Activated T-helper 17 cell treated with anti-CD3 and anti-CD28 coated beads, Interleukin-2, amount 50 U/mL, for 72 hours (primary cell): ENCODE results near the gene LOXHD1. TPM values are rescaled to one million over a fixed set of nuclear protein-coding genes. Genes with fewer than 3 reads are reported as not detected.

Experiments used
- ATAC-seq: fragments of 150-1000 bp; cut with Tn5 transposase; replicated peaks from 2 replicates; pipeline ENCODE4 v1.10.0; 2021; ENCODE audit warnings: mild to moderate bottlenecking, moderate library complexity
- H3K27ac Mint-ChIP-seq: one replicate; pipeline ENCODE4 v1.8.0; 2022; ENCODE audit warnings: mixed read lengths
- H3K27me3 Mint-ChIP-seq: one replicate; pipeline ENCODE4 v1.8.0; 2022; ENCODE audit warnings: mixed read lengths
- H3K36me3 Mint-ChIP-seq: one replicate; pipeline ENCODE4 v1.8.0; 2022; ENCODE audit warnings: low read depth, mild to moderate bottlenecking, mixed read lengths
- H3K4me1 Mint-ChIP-seq: one replicate; pipeline ENCODE4 v1.8.0; 2022; ENCODE audit warnings: mixed read lengths
- H3K4me3 Mint-ChIP-seq: one replicate; pipeline ENCODE4 v1.8.0; 2022; ENCODE audit warnings: mild to moderate bottlenecking, mixed read lengths
- H3K9me3 Mint-ChIP-seq: one replicate; pipeline ENCODE4 v1.8.0; 2022; ENCODE audit warnings: mixed read lengths
- total RNA-seq, 2 donors: library from RNA; stranded (reverse); gene quantifications; one replicate each; pipeline ENCODE4 v1.2.3, GENCODE V29; 2022

Gene LOXHD1
- total RNA-seq, 2 donors from 2014 or later, result not detected

DNA sequence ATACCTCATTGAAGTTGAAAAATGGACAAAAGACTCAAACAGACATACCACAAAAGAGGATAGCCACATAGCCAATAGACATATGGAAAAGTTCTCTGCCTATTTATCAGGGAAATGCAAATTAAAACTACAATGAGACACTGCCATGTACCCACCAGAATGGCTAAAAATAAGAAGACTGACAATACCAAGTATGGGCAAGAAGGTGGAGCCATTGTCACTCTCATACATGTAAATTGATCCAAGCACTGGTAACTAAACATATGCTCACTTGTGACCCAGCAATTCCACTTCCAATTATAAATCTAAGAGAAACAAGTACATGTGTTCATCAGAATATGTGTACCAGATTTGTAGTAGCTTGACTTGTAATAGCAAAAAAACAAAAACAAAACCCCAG lies 4.6 kb downstream of the LOXHD1 start:
- ATAC-seq, result no peak
- H3K27me3 Mint-ChIP-seq, result peaks cover 3% of the 10 kb centered on the region
- H3K4me3 Mint-ChIP-seq, result no peak overlapping the region
- H3K9me3 Mint-ChIP-seq, result no peaks in the 10 kb centered on the region
- no peaks in the 10 kb centered on the region for H3K36me3 Mint-ChIP-seq
- no peaks in the 10 kb centered on the region for H3K4me1 Mint-ChIP-seq
- no peak overlapping the region for H3K27ac Mint-ChIP-seq

DNA sequence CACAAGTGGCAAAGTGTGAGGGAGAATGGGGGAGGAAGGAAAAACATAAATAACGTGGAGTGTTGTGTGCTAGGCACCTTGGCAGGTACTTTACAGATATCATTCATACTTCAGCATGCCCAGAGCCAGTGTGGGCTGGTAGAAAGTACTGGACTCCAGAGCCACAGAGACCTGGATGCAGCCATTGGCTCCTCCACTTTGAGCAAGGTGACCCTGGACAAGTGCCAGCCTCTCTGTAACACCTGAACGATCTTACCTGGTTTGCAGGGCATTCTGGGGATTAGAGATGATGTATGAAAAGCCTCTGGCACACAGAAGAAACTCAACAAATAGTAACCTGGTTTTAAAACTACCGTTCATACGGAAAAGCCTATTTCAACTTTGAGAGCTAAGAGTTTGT lies 6.3 kb downstream of the LOXHD1 start:
- Mint-ChIP-seq H3K27me3 (peaks cover 3% of the 10 kb centered on the region), H3K27ac (no peak overlapping the region), H3K9me3 (no peaks in the 10 kb centered on the region), H3K4me1 (no peaks in the 10 kb centered on the region), H3K36me3 (no peaks in the 10 kb centered on the region), H3K4me3 (no peak overlapping the region)
- no peak for ATAC-seq

- Mint-ChIP-seq H3K27me3 (peaks cover 3% of the 10 kb centered on the region), H3K4me1 (no peaks in the 10 kb centered on the region), H3K27ac (no peak overlapping the region), H3K9me3 (no peaks in the 10 kb centered on the region), H3K36me3 (no peaks in the 10 kb centered on the region), H3K4me3 (no peak overlapping the region)
- no peak for ATAC-seq
Observed at GRCh38 chr18:46649071-46649862, 7.8 kb downstream of the LOXHD1 start.

DNA sequence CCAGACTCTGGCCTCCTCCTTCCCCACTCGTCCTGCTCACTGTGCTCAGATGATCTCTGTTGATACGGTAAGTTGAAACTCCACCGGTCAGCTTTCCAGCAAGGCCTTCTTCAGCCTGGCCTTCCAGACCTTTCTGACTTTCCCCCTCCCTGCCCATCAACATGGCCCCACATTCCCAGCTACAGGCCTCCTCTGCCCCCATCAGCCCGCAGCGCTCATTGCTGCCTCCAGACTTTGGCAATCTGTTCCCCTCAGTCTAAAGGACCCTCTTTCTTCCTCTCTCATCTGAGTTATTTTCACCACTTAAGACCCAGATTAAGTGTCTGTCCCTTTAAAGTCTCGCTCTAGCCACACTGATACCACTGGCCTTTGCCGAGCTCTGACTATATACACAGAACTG lies 10.6 kb downstream of the LOXHD1 start:
- H3K27me3 Mint-ChIP-seq, result peaks cover 3% of the 10 kb centered on the region
- no peaks in the 10 kb centered on the region for H3K4me1 Mint-ChIP-seq
- H3K4me3 Mint-ChIP-seq, result no peak overlapping the region
- no peak overlapping the region for H3K27ac Mint-ChIP-seq
- no peak for ATAC-seq
- no peaks in the 10 kb centered on the region for H3K36me3 Mint-ChIP-seq
- H3K9me3 Mint-ChIP-seq, result no peaks in the 10 kb centered on the region

- Mint-ChIP-seq H3K36me3 (no peaks in the 10 kb centered on the region), H3K4me1 (no peaks in the 10 kb centered on the region)
- no peak for ATAC-seq
Observed at GRCh38 chr18:46642561-46642960, 14.5 kb downstream of the LOXHD1 start.

GRCh38 chr18:46641917-46642316 lies 15.1 kb downstream of the LOXHD1 start:
- H3K9me3 Mint-ChIP-seq, result no peaks in the 10 kb centered on the region
- H3K27ac Mint-ChIP-seq, result no peak overlapping the region
- H3K36me3 Mint-ChIP-seq, result no peaks in the 10 kb centered on the region
- no peaks in the 10 kb centered on the region for H3K4me1 Mint-ChIP-seq
- no peak overlapping the region for H3K4me3 Mint-ChIP-seq
- H3K27me3 Mint-ChIP-seq, result no peaks in the 10 kb centered on the region
- no peak for ATAC-seq

More at GRCh38 chr18:46642561-46642960, 14.5 kb downstream of the LOXHD1 start:
- Mint-ChIP-seq H3K9me3 (no peaks in the 10 kb centered on the region), H3K4me3 (no peak overlapping the region), H3K27me3 (no peaks in the 10 kb centered on the region), H3K27ac (no peak overlapping the region)

DNA sequence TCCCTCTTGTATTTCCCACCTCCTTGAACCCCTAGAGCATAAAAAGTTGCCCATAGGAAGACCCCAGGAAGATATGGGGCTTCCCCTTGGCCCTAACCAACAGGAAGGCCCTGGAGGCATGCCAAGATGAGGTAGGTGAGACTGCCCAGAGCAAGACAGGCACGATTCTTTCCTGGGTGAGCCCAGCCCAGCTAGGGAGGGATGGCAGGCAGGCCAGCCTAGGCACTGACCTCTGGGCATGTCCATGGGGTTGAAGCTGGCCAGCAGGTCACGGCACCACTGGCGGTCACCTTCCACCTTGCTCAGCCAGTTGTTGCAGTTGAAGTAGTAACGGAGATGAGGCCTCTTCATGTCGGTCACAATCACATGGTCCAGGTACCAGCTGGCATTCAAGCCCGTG lies 17.6 kb downstream of the LOXHD1 start:
- no peaks in the 10 kb centered on the region for H3K36me3 Mint-ChIP-seq
- H3K4me1 Mint-ChIP-seq, result no peaks in the 10 kb centered on the region
- H3K9me3 Mint-ChIP-seq, result no peaks in the 10 kb centered on the region
- H3K4me3 Mint-ChIP-seq, result no peak overlapping the region
- no peaks in the 10 kb centered on the region for H3K27me3 Mint-ChIP-seq
- H3K27ac Mint-ChIP-seq, result no peak overlapping the region
- no peak for ATAC-seq

DNA sequence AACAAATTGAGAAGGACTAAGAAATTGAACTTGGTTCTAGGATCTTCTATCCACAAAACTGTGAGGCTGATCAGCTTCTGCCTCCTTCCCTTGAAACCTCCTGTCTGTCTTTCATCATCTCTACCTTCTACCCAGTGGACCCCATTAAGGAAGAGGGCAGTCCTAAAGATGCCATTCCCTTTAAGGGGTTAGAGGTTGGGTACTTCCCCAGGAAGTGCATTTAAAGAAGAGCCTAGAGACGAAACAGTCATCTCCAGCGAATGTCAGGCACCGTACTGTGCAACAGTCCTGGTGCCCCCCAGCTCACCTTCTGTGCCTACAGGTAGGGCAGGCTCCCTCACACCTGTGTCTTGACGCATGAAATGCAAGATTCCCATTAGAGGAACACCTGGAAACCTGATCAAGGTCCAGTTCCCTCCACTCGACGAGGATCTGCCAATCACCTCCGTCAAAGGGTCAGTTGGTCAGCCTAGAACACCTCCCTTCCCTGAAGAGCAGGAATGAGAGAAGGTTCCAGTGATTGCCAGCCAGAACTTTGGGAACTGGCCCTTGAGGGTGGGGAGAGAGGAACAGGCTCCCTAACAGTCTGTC lies 20.9 kb downstream of the LOXHD1 start:
- Mint-ChIP-seq H3K9me3 (no peaks in the 10 kb centered on the region), H3K27ac (no peak overlapping the region), H3K4me3 (no peak overlapping the region), H3K36me3 (no peaks in the 10 kb centered on the region), H3K27me3 (no peaks in the 10 kb centered on the region), H3K4me1 (no peaks in the 10 kb centered on the region)
- ATAC-seq, result no peak

GRCh38 chr18:46632401-46633071 lies 24.5 kb downstream of the LOXHD1 start:
- no peaks in the 10 kb centered on the region for H3K4me1 Mint-ChIP-seq

GRCh38 chr18:46630991-46631390 lies 26.0 kb downstream of the LOXHD1 start:
- Mint-ChIP-seq H3K4me1 (no peaks in the 10 kb centered on the region), H3K4me3 (no peak overlapping the region), H3K36me3 (no peaks in the 10 kb centered on the region), H3K9me3 (no peaks in the 10 kb centered on the region), H3K27me3 (peaks cover 8% of the 10 kb centered on the region), H3K27ac (no peak overlapping the region)
- no peak for ATAC-seq

More at GRCh38 chr18:46632401-46633071, 24.5 kb downstream of the LOXHD1 start:
- H3K27me3 Mint-ChIP-seq, result peaks cover 3% of the 10 kb centered on the region
- H3K4me3 Mint-ChIP-seq, result no peak overlapping the region
- no peak overlapping the region for H3K27ac Mint-ChIP-seq
- H3K9me3 Mint-ChIP-seq, result no peaks in the 10 kb centered on the region
- no peak for ATAC-seq
- H3K36me3 Mint-ChIP-seq, result no peaks in the 10 kb centered on the region

DNA sequence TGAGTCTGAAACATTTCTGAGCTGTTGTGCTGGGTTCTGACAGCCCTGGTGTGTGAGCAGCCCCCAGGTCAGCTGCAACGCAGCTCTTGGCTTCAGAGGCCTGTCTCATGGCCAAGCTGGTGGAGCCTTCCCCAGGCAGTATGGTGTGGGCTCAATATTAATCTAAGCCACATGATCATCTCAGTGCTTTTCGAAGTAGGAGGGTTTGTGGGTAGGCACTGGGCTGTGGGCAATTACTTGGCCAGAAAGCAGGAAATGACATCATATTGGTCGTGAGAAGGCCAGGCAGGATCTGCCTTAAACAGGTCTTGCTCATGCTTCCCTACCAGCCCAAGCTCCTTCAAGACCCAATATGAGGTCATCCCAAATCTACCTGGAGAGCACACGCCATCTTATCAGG lies 26.9 kb downstream of the LOXHD1 start:
- no peaks in the 10 kb centered on the region for H3K36me3 Mint-ChIP-seq
- H3K9me3 Mint-ChIP-seq, result no peaks in the 10 kb centered on the region
- no peak overlapping the region for H3K4me3 Mint-ChIP-seq
- H3K27me3 Mint-ChIP-seq, result peaks cover 11% of the 10 kb centered on the region
- no peak overlapping the region for H3K27ac Mint-ChIP-seq
- peak; percentile 84 for ATAC-seq
- H3K4me1 Mint-ChIP-seq, result no peaks in the 10 kb centered on the region

DNA sequence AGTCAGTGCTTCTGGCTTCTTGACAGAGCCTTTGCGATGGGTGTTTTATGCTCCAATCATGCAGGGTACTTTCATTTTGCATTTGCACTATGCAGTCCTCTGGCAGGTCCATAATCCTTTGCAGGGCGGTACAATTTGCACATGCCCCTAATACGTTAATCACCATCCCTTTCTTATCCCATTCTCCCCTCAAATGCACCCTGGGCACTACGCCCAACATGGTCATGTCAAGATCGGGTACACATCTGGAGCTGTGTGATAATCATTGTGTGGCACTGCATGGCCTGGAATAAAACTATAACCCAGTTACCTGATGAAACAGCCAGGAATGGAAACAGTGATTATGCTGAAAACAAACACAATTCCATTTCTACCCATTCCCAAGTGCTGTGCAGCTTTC lies 27.7 kb downstream of the LOXHD1 start:
- ATAC-seq, result no peak
- no peaks in the 10 kb centered on the region for H3K9me3 Mint-ChIP-seq
- no peak overlapping the region for H3K27ac Mint-ChIP-seq
- H3K4me1 Mint-ChIP-seq, result peaks cover 6% of the 10 kb centered on the region
- peaks cover 11% of the 10 kb centered on the region for H3K27me3 Mint-ChIP-seq
- no peak overlapping the region for H3K4me3 Mint-ChIP-seq
- no peaks in the 10 kb centered on the region for H3K36me3 Mint-ChIP-seq

- Mint-ChIP-seq H3K27ac (no peak overlapping the region), H3K27me3 (peaks cover 11% of the 10 kb centered on the region), H3K9me3 (no peaks in the 10 kb centered on the region), H3K4me3 (no peak overlapping the region), H3K4me1 (peaks cover 16% of the 10 kb centered on the region), H3K36me3 (no peaks in the 10 kb centered on the region)
- ATAC-seq, result no peak
Observed at GRCh38 chr18:46628206-46628605, 28.8 kb downstream of the LOXHD1 start.

- peaks cover 11% of the 10 kb centered on the region for H3K27me3 Mint-ChIP-seq
- no peaks in the 10 kb centered on the region for H3K9me3 Mint-ChIP-seq
- no peak overlapping the region for H3K27ac Mint-ChIP-seq
- ATAC-seq, result no peak
- H3K4me1 Mint-ChIP-seq, result peaks cover 19% of the 10 kb centered on the region
- H3K4me3 Mint-ChIP-seq, result no peak overlapping the region
- no peaks in the 10 kb centered on the region for H3K36me3 Mint-ChIP-seq
Observed at GRCh38 chr18:46627136-46627535, 29.9 kb downstream of the LOXHD1 start.

DNA sequence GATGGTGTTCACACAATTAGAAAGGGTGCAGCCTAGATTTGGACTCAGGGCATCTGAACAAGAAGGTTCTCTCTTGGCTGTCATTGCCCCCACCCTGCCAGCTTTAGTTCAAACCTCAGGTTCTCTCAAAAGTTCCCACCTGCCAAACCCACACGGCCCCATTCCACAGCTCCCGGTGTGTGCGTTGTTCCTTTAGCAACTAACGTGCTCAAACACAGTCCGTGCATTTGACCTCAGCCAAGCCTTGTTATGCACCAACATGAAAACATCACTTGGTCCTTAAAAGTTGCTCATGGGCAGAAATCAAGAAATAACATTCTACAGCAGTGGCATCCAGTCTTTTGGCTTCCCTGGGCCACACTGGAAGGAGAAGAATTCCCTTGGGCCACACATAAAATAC lies 32.0 kb downstream of the LOXHD1 start:
- Mint-ChIP-seq H3K27ac (peak overlapping the region; percentile 63), H3K4me1 (peaks cover 19% of the 10 kb centered on the region), H3K4me3 (peak overlapping the region; percentile 32), H3K27me3 (peaks cover 11% of the 10 kb centered on the region), H3K9me3 (no peaks in the 10 kb centered on the region), H3K36me3 (no peaks in the 10 kb centered on the region)
- no peak for ATAC-seq
